GM19023 (cell line): ENCODE measurements around the gene DNLZ.

ENCODE experiments used
- ATAC-seq: cut with Tn5 transposase; IDR thresholded peaks from one replicate; pipeline ENCODE4 v1.9.1; 2021; ENCODE audit warnings: mild to moderate bottlenecking, moderate library complexity; ENCODE audit not compliant: unreplicated experiment

Gene DNLZ

GRCh38 chr9:136377341-136378169 lies 14.0 kb upstream of the DNLZ start:
- ATAC-seq: no peak

GRCh38 chr9:136376457-136376856 lies 12.9 kb upstream of the DNLZ start:
- no peak for ATAC-seq

GRCh38 chr9:136375096-136375495 lies 11.6 kb upstream of the DNLZ start:
- no peak for ATAC-seq

GRCh38 chr9:136374183-136374575 lies 10.6 kb upstream of the DNLZ start:
- no peak for ATAC-seq

GRCh38 chr9:136373300-136374182 lies 10.0 kb upstream of the DNLZ start, which contains the start of gene CARD9:
TSS of gene CARD9 (minus strand) at chr9:136373669. CDS start at chr9:136372078, 1,591 bp downstream.
- no peak for ATAC-seq

- no peak for ATAC-seq
Observed at GRCh38 chr9:136372561-136373299, 9.2 kb upstream of the DNLZ start.

- ATAC-seq: no peak
Observed at GRCh38 chr9:136372006-136372405, 8.5 kb upstream of the DNLZ start.

- no peak for ATAC-seq
Observed at GRCh38 chr9:136371533-136371880, 8.0 kb upstream of the DNLZ start.

- ATAC-seq: no peak
Observed at GRCh38 chr9:136370687-136371532, 7.4 kb upstream of the DNLZ start.

- no peak for ATAC-seq
Observed at GRCh38 chr9:136370037-136370436, 6.5 kb upstream of the DNLZ start.

- ATAC-seq: no peak
Observed at GRCh38 chr9:136368190-136368589, 4.6 kb upstream of the DNLZ start.

- ATAC-seq: no peak
Observed at GRCh38 chr9:136367296-136368145, 4.0 kb upstream of the DNLZ start.

- ATAC-seq: no peak
Observed at GRCh38 chr9:136366826-136367225, 3.3 kb upstream of the DNLZ start.

- no peak for ATAC-seq
Observed at GRCh38 chr9:136365775-136366222, 2.3 kb upstream of the DNLZ start.

GRCh38 chr9:136364942-136365774 lies 1.6 kb upstream of the DNLZ start:
- no peak for ATAC-seq

GRCh38 chr9:136363949-136364748 lies 605 bp upstream of the DNLZ start:
- no peak for ATAC-seq

- ATAC-seq: no peak
Observed at GRCh38 chr9:136362450-136362784, 1.1 kb downstream of the DNLZ start.
